Anterior cingulate cortex (tissue), 58 donors: ENCODE results near the gene CUL4A.

Source experiments
- DNase-seq, 58 donors: peaks; one replicate each; lab custom pipeline; 2025; lab: John Stamatoyannopoulos, UW

Gene CUL4A

GRCh38 chr13:113178896-113179167, 30.6 kb upstream of the CUL4A start:
- DNase-seq: no peak

GRCh38 chr13:113179374-113180230, 29.8 kb upstream of the CUL4A start:
- DNase-seq: peak in 1 of 58 donors; percentile 34

- DNase-seq: no peak
Measured at GRCh38 chr13:113182046-113182445, 27.4 kb upstream of the CUL4A start.

GRCh38 chr13:113183450-113184129, 25.8 kb upstream of the CUL4A start:
- DNase-seq: no peak

GRCh38 chr13:113184568-113185440, 24.6 kb upstream of the CUL4A start:
- no peak for DNase-seq

GRCh38 chr13:113186061-113186900, 23.1 kb upstream of the CUL4A start:
- no peak for DNase-seq

GRCh38 chr13:113187263-113187669, 22.1 kb upstream of the CUL4A start:
- peak in 27 of 58 donors; percentile 12 to 85 (median 38) for DNase-seq

- DNase-seq: no peak
Measured at GRCh38 chr13:113187883-113188665, 21.3 kb upstream of the CUL4A start.

GRCh38 chr13:113190181-113190580, 19.2 kb upstream of the CUL4A start:
- peak in 2 of 58 donors; percentile 21 to 27 for DNase-seq

GRCh38 chr13:113192279-113192678, 17.1 kb upstream of the CUL4A start:
- DNase-seq: peak in 7 of 58 donors; percentile 14 to 55 (median 28)

- no peak for DNase-seq
Measured at GRCh38 chr13:113192902-113193301, 16.5 kb upstream of the CUL4A start.

- DNase-seq: no peak
Measured at GRCh38 chr13:113195360-113195759, 14.1 kb upstream of the CUL4A start.

GRCh38 chr13:113196970-113197737, 12.3 kb upstream of the CUL4A start:
- no peak for DNase-seq

- no peak for DNase-seq
Measured at GRCh38 chr13:113201815-113202214, 7.6 kb upstream of the CUL4A start.

GRCh38 chr13:113202912-113203311, 6.5 kb upstream of the CUL4A start:
- no peak for DNase-seq

GRCh38 chr13:113203507-113204377, 5.7 kb upstream of the CUL4A start:
- no peak for DNase-seq

GRCh38 chr13:113204378-113204734, 5.1 kb upstream of the CUL4A start:
- DNase-seq: no peak
